Gastrocnemius medialis (tissue), 4 donors: ENCODE data around the gene B4GALT5. TPM values are rescaled to one million over a fixed set of nuclear protein-coding genes. Genes with fewer than 3 reads are reported as not detected.

Experiments used
- ATAC-seq, 2 donors: fragments of 150-250 bp; one replicate each; pipeline ENCODE4 v1.9.1; 2016
- DNase-seq, 2 donors: peaks; one replicate each; pipeline ENCODE4 v3.0.0-alpha.2; 2019
- H3K27ac ChIP-seq, 4 donors: fragments of 200-600 bp; sonication (generic); 1 replicate in 1 of 4; 2 replicates in 3 of 4; pipeline ENCODE4 v1.5.1; 2016 to 2018; ENCODE audit warnings: mild to moderate bottlenecking in 2 of 4, moderate library complexity in 1 of 4
- H3K27me3 ChIP-seq, 3 donors: fragments of 200-600 bp; sonication (generic) in 2 of 3; 1 replicate in 1 of 3; 2 replicates in 2 of 3; pipeline versions ENCODE4 v1.5.1 to v1.6.0; 2016 to 2019; ENCODE audit warnings: mild to moderate bottlenecking in 1 of 3, moderate library complexity in 1 of 3
- H3K36me3 ChIP-seq, 2 donors: fragments of 200-600 bp; sonication (generic) in 1 of 2; one replicate each; pipeline ENCODE4 v1.5.1; 2017 to 2018
- H3K4me1 ChIP-seq, 2 donors: fragments of 200-600 bp; sonication (generic) in 1 of 2; one replicate each; pipeline ENCODE4 v1.5.1; 2016 to 2017; ENCODE audit warnings: mild to moderate bottlenecking in 2 of 2
- H3K4me3 ChIP-seq, 4 donors: fragments of 200-600 bp; sonication (generic) in 3 of 4; 1 replicate in 1 of 4; 2 replicates in 3 of 4; pipeline ENCODE4 v1.5.1; 2016 to 2019; ENCODE audit warnings: mild to moderate bottlenecking in 2 of 4
- H3K9me3 ChIP-seq, 3 donors: fragments of 200-600 bp; sonication (generic) in 2 of 3; 1 replicate in 1 of 3; 2 replicates in 2 of 3; pipeline ENCODE4 v1.5.1; 2016 to 2019
- POLR2A ChIP-seq, 2 donors: fragments of 450-650 bp; IDR thresholded peaks; one replicate each; pipeline ENCODE4 v1.6.1; 2017; ENCODE audit warnings: antibody characterized with exemption in 2 of 2, mild to moderate bottlenecking in 2 of 2, moderate library complexity in 2 of 2
- in situ Hi-C, 4 donors: fragments of 200-750 bp; cut with MboI; loops; one replicate each; pipeline versions ENCODE4 v1.15.0 to v1.8.0; 2017; ENCODE audit warnings: low sequenced_read_pairs in 4 of 4
- intact Hi-C: fragments of 100-400 bp; cut with DNase I; formaldehyde crosslinking; loops from one replicate; pipeline ENCODE4 v1.15.1; 2023; ENCODE audit warnings: low total_unique reads
- total RNA-seq, 4 donors: library from RNA; depleted of rRNA; stranded (reverse); fragments of >200 nt; gene quantifications; one replicate each; pipeline versions ENCODE4 v1.1.0 to v1.2.3, GENCODE V29; 2016
- TF ChIP-seq, protein P1 (sequence below), 5 experiments: fragments of 450-650 bp in 3 of 5; fragments of 200-600 bp in 2 of 5; sonication (generic) in 2 of 5; IDR thresholded peaks in 4 of 5; conservative IDR thresholded peaks in 1 of 5; 1 replicate in 4 of 5; 2 replicates in 1 of 5; pipeline ENCODE4 v1.5.1; 2016 to 2019; ENCODE audit warnings: antibody characterized with exemption in 5 of 5, mild to moderate bottlenecking in 3 of 5, moderate library complexity in 3 of 5

Gene B4GALT5
- total RNA-seq, 4 donors from 2014 or later = 27.6 to 75.2 (median 56.4) TPM

DNA sequence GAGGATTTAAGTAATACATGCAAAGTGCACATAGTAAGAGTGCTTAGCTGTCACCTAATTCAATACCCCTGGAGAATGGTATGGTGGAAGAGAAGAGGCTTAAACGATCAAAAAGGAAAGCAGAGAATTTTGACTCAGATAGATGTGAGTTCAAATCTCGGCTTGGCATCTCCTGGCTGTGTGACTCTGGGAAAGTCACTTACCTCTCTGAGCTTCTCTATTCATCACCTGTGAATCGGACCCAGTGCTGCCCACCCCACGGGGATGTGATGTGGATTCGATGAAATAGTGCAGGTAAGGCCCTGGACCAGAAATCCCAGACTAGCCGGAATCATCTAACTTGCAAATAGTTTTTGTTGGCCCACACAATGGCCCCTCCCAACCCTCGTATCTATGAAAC lies 1.8 kb upstream of the B4GALT5 start:
- DNase-seq (no peak), ATAC-seq (no peak)
- no peaks in the 10 kb centered on the region for H3K27me3 ChIP-seq
- no peak overlapping the region for H3K4me3 ChIP-seq
- no peaks in the 10 kb centered on the region for H3K36me3 ChIP-seq
- intact Hi-C loops (loop anchor here (2.0 to 10.0 kb wide), 3 partner anchors 33 to 199 kb away; partner anchors contain the start of genes SLC9A8 and SPATA2), in situ Hi-C loops (no loop called here)
- TF ChIP-seq POLR2A (IDR thresholded peaks at IDR 0.05) = no peak
- TF ChIP-seq, protein P1, sequence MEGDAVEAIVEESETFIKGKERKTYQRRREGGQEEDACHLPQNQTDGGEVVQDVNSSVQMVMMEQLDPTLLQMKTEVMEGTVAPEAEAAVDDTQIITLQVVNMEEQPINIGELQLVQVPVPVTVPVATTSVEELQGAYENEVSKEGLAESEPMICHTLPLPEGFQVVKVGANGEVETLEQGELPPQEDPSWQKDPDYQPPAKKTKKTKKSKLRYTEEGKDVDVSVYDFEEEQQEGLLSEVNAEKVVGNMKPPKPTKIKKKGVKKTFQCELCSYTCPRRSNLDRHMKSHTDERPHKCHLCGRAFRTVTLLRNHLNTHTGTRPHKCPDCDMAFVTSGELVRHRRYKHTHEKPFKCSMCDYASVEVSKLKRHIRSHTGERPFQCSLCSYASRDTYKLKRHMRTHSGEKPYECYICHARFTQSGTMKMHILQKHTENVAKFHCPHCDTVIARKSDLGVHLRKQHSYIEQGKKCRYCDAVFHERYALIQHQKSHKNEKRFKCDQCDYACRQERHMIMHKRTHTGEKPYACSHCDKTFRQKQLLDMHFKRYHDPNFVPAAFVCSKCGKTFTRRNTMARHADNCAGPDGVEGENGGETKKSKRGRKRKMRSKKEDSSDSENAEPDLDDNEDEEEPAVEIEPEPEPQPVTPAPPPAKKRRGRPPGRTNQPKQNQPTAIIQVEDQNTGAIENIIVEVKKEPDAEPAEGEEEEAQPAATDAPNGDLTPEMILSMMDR (IDR thresholded peaks at IDR 0.05 in 4 of 5, conservative IDR thresholded peaks at IDR 0.05 in 1 of 5) = no peak
- peak overlapping the region; percentile 95 to 99 (median 96) for H3K27ac ChIP-seq
- H3K9me3 ChIP-seq = no peaks in the 10 kb centered on the region
- H3K4me1 ChIP-seq = peaks cover 35 to 50% of the 10 kb centered on the region in 2 donors

DNA sequence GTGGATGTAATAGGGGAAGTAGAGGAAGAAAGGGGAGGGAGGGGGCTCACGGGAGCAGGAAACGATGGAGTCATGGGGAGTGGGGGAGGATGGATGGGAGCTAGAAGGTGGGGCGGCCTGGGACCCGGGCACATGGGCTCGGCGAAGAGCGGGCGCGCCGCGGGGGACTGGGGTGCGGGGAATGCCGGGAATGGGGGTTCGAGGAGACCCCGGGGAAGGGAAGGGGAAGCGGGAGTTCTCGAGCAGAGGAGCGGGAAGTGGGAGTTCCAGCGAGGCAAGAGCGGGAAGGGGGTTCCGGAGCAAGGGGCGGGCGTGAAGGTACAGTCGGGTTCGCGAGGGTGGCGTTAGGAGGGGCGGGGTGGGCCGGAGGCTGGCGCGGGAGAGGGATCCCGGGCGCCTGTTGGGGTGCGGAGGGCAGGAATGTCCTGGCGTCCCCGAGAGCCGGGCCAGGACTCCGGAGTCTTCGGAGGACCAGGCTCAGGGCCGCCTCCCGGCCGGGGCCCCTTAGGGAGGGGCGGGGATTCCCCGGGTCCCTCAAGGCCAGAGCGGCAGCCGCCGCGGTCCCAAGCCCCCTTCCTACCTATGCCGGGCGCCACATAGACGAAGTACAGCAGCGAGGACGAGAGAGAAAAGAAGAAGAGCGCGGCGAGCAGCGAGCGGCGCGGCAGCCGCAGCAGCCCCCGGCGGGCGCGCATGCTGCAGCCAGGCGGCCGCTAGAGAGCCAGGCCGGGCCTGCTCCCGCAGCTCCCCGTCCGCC lies 504 bp downstream of the B4GALT5 start:
- ATAC-seq (peak; percentile 32 to 34), DNase-seq (peak in 1 of 2 donors; percentile 32)
- no peak for TF ChIP-seq POLR2A (IDR thresholded peaks at IDR 0.05)
- TF ChIP-seq, protein P1 (IDR thresholded peaks at IDR 0.05 in 4 of 5, conservative IDR thresholded peaks at IDR 0.05 in 1 of 5) = peak in 1 of 5 experiments; percentile 16
- H3K9me3 ChIP-seq = no peaks in the 10 kb centered on the region
- no peaks in the 10 kb centered on the region for H3K27me3 ChIP-seq
- H3K36me3 ChIP-seq = no peaks in the 10 kb centered on the region
- peaks cover 49 to 56% of the 10 kb centered on the region in 2 donors for H3K4me1 ChIP-seq
- intact Hi-C loops = loop anchor here (2.0 to 10.0 kb wide), 2 partner anchors 98 to 202 kb away; partner anchors contain the start of gene SPATA2
- in situ Hi-C loops = no loop called here
- peak overlapping the region; percentile 78 to 98 (median 90) for H3K4me3 ChIP-seq
- H3K27ac ChIP-seq = peak overlapping the region; percentile 87 to 99 (median 98)

DNA sequence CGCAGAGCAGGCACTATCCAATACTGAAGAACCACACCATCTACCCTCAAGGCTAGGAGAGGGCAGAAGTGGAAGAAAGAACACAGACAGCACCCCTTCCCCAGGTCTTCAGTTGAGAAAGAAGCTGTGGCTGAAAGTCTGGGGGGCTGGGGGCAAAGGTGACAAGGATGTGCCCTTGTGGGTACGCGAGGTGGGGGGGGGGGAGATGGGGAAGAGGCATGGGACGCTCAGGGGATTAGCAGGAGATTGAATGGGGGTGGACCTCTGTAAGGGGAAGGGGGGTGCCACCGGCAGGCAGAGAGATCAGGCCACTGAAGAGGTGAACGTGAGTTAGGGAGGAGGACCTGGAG lies 1.1 kb downstream of the B4GALT5 start:
- ATAC-seq = no peak
- intact Hi-C loops (loop anchor here (2.0 to 10.0 kb wide), 2 partner anchors 98 to 202 kb away; partner anchors contain the start of gene SPATA2), in situ Hi-C loops (no loop called here)
- Histone ChIP-seq H3K4me3 (peak overlapping the region; percentile 78 to 98 (median 90)), H3K27me3 (no peaks in the 10 kb centered on the region), H3K36me3 (no peaks in the 10 kb centered on the region), H3K27ac (peak overlapping the region; percentile 87 to 99 (median 98)), H3K9me3 (no peaks in the 10 kb centered on the region), H3K4me1 (peaks cover 50 to 57% of the 10 kb centered on the region in 2 donors)
- TF ChIP-seq, protein P1 (IDR thresholded peaks at IDR 0.05 in 4 of 5, conservative IDR thresholded peaks at IDR 0.05 in 1 of 5) = no peak
- no peak for TF ChIP-seq POLR2A (IDR thresholded peaks at IDR 0.05)
- no peak for DNase-seq

DNA sequence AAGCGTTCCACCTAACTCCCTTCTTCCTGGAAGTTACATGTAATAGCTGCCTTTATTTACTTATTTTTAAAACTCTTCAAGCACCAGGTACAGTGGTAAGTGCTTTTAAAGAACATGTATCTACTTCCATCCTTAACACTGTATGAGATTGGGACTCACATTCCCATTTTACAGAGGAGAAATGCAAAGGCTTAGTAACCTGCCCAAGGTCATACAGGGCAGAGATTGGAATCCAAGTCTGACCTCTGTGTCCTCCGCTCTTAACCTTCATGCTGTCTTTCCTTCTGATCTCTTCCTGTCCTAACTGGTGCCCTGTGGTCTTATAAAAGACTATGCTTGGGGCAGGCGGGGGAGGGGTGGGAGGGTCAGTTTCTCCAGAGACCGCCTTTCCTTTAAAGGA lies 1.6 kb downstream of the B4GALT5 start:
- DNase-seq (no peak), ATAC-seq (no peak)
- intact Hi-C loops = loop anchor here (2.0 to 10.0 kb wide), 2 partner anchors 97 to 203 kb away; partner anchors contain the start of gene SPATA2
- Histone ChIP-seq H3K9me3 (no peaks in the 10 kb centered on the region), H3K36me3 (no peaks in the 10 kb centered on the region), H3K27me3 (no peaks in the 10 kb centered on the region), H3K4me3 (peak overlapping the region; percentile 78 to 98 (median 90)), H3K27ac (peak overlapping the region; percentile 87 to 99 (median 98)), H3K4me1 (peaks cover 50 to 56% of the 10 kb centered on the region in 2 donors)
- in situ Hi-C loops = no loop called here
- no peak for TF ChIP-seq POLR2A (IDR thresholded peaks at IDR 0.05)
- TF ChIP-seq, protein P1 (IDR thresholded peaks at IDR 0.05 in 4 of 5, conservative IDR thresholded peaks at IDR 0.05 in 1 of 5) = no peak
